Central memory CD8-positive, alpha-beta T cell (primary cell): ENCODE data around the gene TTLL12.

Experiments
- ATAC-seq: fragments of 150-1000 bp; cut with Tn5 transposase; replicated peaks from 2 replicates; pipeline ENCODE4 v1.10.0; 2022; ENCODE audit warnings: mild to moderate bottlenecking, moderate FRiP score, moderate number of reproducible peaks; ENCODE audit not compliant: poor library complexity, severe bottlenecking; ENCODE audit errors: extremely low read depth
- DNase-seq, 2 donors: peaks; one replicate each; pipeline ENCODE4 v3.0.0; 2021; ENCODE audit warnings: low spot score in 2 of 2
- H3K27ac Mint-ChIP-seq: one replicate; pipeline ENCODE4 v1.8.0; 2022; ENCODE audit warnings: low read depth, mild to moderate bottlenecking, moderate library complexity, mixed read lengths
- H3K27me3 Mint-ChIP-seq: one replicate; pipeline ENCODE4 v1.8.0; 2022; ENCODE audit warnings: mixed read lengths
- H3K36me3 Mint-ChIP-seq: one replicate; pipeline ENCODE4 v1.8.0; 2022; ENCODE audit warnings: mild to moderate bottlenecking, moderate library complexity, mixed read lengths; ENCODE audit not compliant: insufficient read depth
- H3K4me1 Mint-ChIP-seq: one replicate; pipeline ENCODE4 v1.8.0; 2022; ENCODE audit warnings: mixed read lengths
- H3K4me3 Mint-ChIP-seq: one replicate; pipeline ENCODE4 v1.8.0; 2022; ENCODE audit warnings: mild to moderate bottlenecking, moderate library complexity, mixed read lengths
- H3K9me3 Mint-ChIP-seq: one replicate; pipeline ENCODE4 v1.8.0; 2022; ENCODE audit warnings: mixed read lengths

The TTLL12 gene

DNA sequence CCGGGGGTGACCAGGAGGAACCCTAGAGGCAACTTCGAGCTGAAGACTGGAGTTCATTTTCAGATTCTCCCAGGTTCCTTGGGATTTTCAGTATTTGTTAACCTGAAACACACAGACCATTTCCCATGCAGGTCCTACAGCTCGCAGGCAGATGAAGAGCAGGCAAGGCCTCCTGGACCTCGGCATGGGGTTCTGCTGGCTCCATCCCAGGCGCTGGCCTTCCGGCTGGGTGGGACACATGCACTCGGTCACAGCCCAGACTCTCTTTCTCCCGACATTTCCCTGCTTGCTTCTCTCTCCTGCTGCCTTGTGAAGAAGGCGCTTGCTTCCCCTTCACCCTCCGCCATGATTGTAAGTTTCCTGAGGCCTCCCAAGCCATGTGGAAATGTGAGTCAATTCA lies 15.4 kb upstream of the TTLL12 start:
- H3K36me3 Mint-ChIP-seq, result peaks cover 12% of the 10 kb centered on the region
- no peak overlapping the region for H3K27ac Mint-ChIP-seq
- H3K4me3 Mint-ChIP-seq, result no peak overlapping the region
- H3K4me1 Mint-ChIP-seq, result peaks cover 8% of the 10 kb centered on the region
- no peaks in the 10 kb centered on the region for H3K9me3 Mint-ChIP-seq
- ATAC-seq (no peak), DNase-seq (no peak)
- peaks cover 34% of the 10 kb centered on the region for H3K27me3 Mint-ChIP-seq

DNA sequence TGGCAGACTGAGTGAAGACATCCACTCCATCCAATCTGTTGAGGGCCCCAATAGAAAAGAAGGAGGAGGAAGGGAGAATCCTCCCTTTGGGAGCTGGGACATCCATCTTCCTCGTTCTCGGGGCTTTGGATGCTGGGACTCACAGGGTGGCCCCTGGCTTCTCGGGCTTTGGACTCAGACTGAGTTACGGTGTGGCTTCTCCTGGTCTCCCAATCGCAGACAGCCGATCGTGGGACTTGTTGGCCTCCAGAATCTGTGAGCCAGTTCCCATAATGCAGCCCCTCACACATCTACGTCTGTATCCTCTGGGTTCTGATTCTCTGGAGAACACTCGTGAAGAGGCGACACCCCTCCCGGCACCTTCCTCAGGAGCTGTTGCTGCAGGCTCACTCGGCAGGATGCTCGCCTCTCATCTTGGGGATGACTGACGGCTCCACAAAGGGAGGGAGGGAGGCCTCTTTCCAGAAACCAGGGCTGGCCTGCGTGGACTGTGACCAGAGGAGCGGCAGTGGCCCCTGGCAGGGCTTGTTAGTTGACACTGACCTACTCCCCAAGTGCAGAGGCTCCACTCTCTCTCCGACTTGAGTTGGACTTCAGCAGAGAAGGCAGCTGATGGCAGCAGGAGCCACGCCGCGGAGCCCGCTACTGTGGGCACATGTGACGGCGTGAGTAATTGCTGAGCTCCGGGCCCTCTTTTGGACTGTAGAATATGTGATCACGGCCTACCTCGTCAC lies 14.7 kb upstream of the TTLL12 start:
- Mint-ChIP-seq H3K27me3 (peaks cover 35% of the 10 kb centered on the region), H3K36me3 (peaks cover 13% of the 10 kb centered on the region), H3K27ac (no peak overlapping the region), H3K4me1 (peaks cover 8% of the 10 kb centered on the region), H3K9me3 (no peaks in the 10 kb centered on the region), H3K4me3 (no peak overlapping the region)
- ATAC-seq (no peak), DNase-seq (no peak)

DNA sequence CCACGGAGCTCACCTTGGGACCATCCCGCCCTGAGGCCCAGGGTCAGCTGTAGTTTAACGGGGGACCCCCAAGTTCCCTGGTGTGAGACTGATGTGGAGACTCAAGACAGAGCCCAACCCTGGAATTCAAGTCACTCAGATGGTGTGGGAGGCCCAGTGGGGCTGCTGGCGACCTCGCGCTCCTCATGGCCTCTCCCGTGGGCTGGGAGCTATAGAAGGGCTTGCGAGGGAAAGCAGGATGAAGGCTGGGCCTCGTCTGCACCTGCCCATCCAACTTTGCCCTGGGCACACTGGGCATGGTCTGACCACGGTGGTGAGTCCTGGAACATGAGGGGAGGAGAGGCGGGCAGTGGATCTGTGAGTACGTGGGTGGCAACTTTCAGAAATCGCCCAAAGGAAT lies 13.6 kb upstream of the TTLL12 start:
- peaks cover 9% of the 10 kb centered on the region for H3K36me3 Mint-ChIP-seq

DNA sequence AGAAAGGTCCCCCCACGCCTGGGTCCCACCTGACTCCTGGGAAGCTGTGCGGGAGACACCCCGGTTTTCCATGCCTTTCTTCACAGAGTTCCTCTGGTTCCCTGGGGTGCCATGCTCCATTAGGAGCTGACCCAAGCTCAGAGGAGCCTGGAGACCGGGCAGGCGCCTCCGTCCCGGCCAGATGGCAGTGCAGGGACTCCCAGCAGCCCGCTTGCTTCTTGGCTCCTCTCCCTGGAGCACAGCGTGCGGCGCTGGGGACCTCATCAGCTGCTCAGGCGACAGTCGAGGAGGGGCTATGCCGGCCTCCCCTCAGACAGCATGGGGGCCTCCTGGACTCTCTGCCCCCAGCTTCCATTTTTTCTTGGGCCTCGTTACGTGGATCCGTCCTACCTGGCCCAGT lies 13.1 kb upstream of the TTLL12 start:
- DNase-seq, result no peak
- peaks cover 5% of the 10 kb centered on the region for H3K36me3 Mint-ChIP-seq
- ATAC-seq, result no peak
- H3K27me3 Mint-ChIP-seq, result peaks cover 44% of the 10 kb centered on the region
- no peak overlapping the region for H3K4me3 Mint-ChIP-seq
- no peak overlapping the region for H3K27ac Mint-ChIP-seq
- H3K9me3 Mint-ChIP-seq, result no peaks in the 10 kb centered on the region
- no peaks in the 10 kb centered on the region for H3K4me1 Mint-ChIP-seq

More for the DNA sequence above, 13.6 kb upstream of the TTLL12 start:
- DNase-seq (no peak), ATAC-seq (no peak)
- H3K27me3 Mint-ChIP-seq, result peaks cover 39% of the 10 kb centered on the region
- H3K9me3 Mint-ChIP-seq, result no peaks in the 10 kb centered on the region
- H3K4me1 Mint-ChIP-seq, result no peaks in the 10 kb centered on the region
- H3K27ac Mint-ChIP-seq, result no peak overlapping the region
- H3K4me3 Mint-ChIP-seq, result no peak overlapping the region

DNA sequence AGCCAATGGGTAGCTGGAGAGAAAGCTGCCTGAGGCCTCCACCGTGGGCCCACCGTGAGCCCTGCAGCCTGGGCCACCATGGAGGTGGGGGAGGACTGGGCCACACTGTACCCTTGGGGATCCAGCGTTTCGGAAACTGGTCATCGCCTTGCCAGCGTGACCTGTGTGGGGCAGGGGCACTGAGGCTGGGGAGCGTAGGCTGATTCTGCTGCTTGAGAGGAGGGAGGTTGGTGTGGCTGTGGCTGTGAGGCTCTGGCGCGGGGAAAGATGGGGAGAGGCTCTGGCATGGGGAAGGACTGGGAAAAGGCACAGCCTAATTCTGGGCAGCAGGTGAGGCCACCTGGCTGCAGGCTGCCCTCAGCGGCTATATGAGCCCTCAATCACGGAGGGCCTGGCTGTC lies 12.6 kb upstream of the TTLL12 start:
- H3K36me3 Mint-ChIP-seq, result peaks cover 5% of the 10 kb centered on the region
- no peaks in the 10 kb centered on the region for H3K9me3 Mint-ChIP-seq
- ATAC-seq (no peak), DNase-seq (no peak)
- H3K4me3 Mint-ChIP-seq, result no peak overlapping the region
- no peak overlapping the region for H3K27ac Mint-ChIP-seq
- H3K27me3 Mint-ChIP-seq, result peaks cover 45% of the 10 kb centered on the region
- H3K4me1 Mint-ChIP-seq, result no peaks in the 10 kb centered on the region

DNA sequence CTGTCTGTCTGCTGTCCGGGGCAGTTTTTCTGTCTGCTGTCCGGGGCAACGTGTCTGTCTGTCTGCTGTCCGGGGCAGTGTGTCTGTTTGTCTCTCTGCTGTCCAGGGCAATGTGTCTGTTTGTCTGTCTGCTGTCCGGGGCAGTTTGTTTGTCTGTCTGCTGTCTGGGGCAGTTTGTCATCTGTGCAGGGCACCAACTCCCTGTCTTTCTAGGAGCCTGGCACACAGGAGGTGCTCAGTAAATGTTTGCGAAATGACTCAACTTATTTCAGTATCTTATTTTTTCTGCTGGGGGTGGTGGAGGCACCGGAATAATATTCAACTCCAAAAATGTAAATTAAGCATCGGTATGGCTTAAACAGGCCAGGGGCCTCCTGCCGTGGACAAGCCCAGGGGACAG lies 12.0 kb upstream of the TTLL12 start:
- H3K36me3 Mint-ChIP-seq, result peaks cover 4% of the 10 kb centered on the region
- no peaks in the 10 kb centered on the region for H3K9me3 Mint-ChIP-seq
- H3K4me1 Mint-ChIP-seq, result no peaks in the 10 kb centered on the region
- no peak overlapping the region for H3K4me3 Mint-ChIP-seq
- DNase-seq (no peak), ATAC-seq (no peak)
- peaks cover 45% of the 10 kb centered on the region for H3K27me3 Mint-ChIP-seq
- no peak overlapping the region for H3K27ac Mint-ChIP-seq

DNA sequence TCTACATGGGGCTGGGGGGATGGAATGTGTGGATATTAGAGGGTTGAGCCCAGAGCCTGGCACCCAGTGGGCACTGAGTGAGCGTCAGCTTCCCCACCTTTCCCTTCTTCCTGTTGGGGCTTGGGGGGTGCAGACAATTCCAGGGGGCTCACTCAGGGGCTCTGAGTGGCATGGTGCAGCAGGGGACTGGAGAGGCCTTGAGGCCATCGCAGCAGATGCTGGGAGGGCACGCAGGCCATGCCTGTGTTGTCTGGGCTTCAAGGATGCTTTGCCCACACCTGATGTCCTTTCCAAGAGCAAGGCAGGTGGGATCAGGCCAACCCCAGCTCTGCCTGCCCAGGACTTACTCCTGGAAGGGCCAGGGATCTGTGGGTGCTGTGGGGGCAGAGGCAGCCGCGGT lies 11.2 kb upstream of the TTLL12 start:
- Mint-ChIP-seq H3K4me3 (no peak overlapping the region), H3K27ac (no peak overlapping the region), H3K4me1 (no peaks in the 10 kb centered on the region), H3K27me3 (peaks cover 45% of the 10 kb centered on the region), H3K9me3 (no peaks in the 10 kb centered on the region), H3K36me3 (peaks cover 3% of the 10 kb centered on the region)
- no peak for DNase-seq
- ATAC-seq, result no peak

DNA sequence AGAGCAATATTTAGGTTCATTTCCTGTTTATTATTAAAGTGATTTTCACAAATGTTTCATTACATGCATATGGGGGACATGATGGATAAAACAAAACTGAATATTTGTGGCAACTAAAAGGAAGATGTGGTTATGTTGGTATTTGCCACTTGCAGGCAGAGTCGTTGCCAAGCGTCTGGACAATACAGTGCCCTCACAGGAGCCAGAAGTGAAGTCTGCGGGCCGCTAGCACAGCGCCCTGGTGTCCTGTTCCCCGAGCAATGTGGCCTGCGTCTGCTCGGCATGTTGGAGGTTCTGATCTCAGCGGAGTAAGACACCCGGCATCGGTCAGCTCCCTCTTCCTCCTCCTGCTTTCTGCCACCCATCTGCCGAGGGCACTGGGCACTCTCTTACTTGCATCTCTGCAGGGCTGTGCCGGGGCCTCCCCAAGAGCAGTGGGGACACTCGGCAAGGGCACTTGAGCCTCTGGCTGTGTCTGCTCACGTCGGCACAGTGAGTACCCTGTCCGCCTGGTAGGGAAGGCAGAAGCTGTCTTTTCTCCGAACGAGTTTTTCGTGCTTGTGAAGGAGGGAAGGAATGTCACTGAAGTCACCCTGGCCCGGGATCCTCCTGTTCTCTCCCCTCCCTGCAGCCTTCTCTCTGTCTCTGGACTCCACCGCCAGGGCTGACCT lies 10.5 kb upstream of the TTLL12 start:
- DNase-seq, result no peak

DNA sequence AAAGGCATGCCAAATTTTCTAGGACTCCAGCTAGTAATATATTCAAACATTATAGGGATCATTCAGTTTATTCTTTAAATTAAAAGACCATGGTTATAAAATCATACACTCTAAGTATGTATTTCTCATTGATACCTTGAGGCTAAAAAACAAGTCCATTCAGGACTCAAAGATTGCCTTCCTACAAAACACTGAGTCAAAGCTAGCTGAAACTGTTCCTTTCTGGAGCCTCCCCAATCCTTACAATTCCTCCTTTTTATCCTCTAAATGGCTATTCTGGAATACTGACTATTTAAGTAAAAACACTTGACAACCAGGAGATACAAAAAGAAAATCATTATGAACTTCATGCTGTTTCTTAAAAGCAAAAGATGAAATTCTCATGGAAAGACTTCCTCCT lies 4.9 kb upstream of the TTLL12 start:
- no peak overlapping the region for H3K4me3 Mint-ChIP-seq
- ATAC-seq (no peak), DNase-seq (no peak)
- H3K4me1 Mint-ChIP-seq, result no peaks in the 10 kb centered on the region
- no peak overlapping the region for H3K27ac Mint-ChIP-seq
- no peaks in the 10 kb centered on the region for H3K9me3 Mint-ChIP-seq
- peaks cover 2% of the 10 kb centered on the region for H3K36me3 Mint-ChIP-seq
- H3K27me3 Mint-ChIP-seq, result peaks cover 10% of the 10 kb centered on the region

More for the DNA sequence above, 10.5 kb upstream of the TTLL12 start:
- no peak overlapping the region for H3K4me3 Mint-ChIP-seq
- H3K27ac Mint-ChIP-seq, result no peak overlapping the region
- peaks cover 3% of the 10 kb centered on the region for H3K36me3 Mint-ChIP-seq
- H3K27me3 Mint-ChIP-seq, result peaks cover 45% of the 10 kb centered on the region
- H3K9me3 Mint-ChIP-seq, result no peaks in the 10 kb centered on the region
- no peak for ATAC-seq
- H3K4me1 Mint-ChIP-seq, result no peaks in the 10 kb centered on the region

DNA sequence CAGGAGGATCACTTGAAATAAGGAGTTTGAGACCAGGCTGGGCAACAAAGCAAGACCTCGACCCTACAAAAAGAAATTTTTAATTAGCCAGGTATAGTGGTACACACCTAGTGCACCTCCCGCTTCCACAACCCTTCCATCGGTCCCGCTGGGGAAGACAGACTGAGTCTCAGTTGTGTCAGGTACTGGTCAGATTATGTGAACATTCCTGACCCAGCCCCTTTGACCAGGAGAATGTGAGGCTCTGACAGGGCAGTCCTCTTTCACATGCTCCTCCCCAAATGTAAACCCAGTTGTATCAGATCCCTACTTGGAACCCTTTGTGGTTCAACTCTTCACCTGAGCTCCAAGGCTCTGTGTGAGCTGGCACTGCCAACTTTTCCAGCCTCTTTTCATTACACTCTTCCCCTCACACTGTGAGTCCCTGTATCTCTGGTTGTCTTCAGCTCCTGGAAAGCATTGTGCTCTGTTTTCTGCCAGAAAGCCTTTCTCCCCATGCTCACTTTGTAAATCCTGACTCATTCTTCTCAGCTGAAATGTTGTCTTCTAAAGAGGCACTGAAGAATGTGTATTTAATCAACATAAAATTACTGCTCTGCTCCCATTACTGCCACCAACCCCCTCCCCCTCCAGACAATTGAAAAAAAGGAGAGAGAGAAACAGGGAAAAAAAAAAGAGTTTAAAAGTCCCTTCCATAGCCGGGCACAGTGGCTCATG lies 2.1 kb upstream of the TTLL12 start:
- no peak for ATAC-seq
- no peak overlapping the region for H3K27ac Mint-ChIP-seq
- DNase-seq, result no peak
- peak overlapping the region; percentile 3 for H3K4me3 Mint-ChIP-seq
- peaks cover 3% of the 10 kb centered on the region for H3K36me3 Mint-ChIP-seq
- H3K4me1 Mint-ChIP-seq, result peaks cover 6% of the 10 kb centered on the region
- H3K27me3 Mint-ChIP-seq, result no peaks in the 10 kb centered on the region
- no peaks in the 10 kb centered on the region for H3K9me3 Mint-ChIP-seq

DNA sequence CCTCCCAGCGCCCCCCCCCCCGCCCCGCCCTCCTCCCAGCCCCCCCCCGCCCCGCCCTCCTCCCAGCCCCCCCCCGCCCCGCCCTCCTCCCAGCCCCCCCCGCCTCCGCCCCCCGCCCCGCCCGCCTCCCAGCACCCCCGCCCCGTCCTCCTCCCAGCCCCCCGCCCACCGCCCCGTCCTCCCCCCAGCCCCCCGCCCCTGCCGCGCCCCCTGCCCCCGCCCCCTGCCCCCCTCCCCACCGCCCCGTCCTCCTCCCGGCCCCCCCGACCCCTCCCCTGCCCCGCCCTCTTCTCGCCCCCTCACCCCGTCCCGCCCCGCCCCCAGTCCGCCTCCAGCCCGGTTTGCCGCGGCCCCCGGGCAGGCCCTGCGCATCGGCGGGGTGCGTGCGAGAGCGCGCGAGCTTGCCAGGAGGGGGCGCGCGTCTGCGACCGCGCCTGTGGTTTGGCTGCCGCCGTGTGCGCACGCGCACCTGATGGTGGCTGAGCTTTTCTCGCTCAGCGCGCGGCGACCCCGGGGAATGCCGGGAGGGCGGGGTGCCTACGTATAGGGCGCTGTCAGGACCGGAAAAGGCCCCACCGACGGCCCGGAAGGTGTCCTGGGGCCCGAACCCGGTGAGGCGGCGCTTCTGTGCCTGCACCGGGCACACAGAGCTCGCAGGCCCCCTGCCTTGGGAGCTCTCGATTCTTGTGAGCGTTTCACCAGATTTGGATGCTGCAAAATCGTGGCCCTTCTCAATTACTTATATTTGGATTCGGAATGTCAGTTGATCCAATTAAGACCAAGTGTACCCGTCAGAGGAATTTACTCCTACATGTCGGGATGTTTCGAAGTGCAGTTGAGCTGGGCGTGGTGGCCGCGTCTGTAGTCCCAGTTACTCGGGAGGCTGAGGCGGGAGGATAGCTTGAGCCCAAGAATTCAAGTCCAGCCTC lies 501 bp upstream of the TTLL12 start:
- H3K27me3 Mint-ChIP-seq, result no peaks in the 10 kb centered on the region

DNA sequence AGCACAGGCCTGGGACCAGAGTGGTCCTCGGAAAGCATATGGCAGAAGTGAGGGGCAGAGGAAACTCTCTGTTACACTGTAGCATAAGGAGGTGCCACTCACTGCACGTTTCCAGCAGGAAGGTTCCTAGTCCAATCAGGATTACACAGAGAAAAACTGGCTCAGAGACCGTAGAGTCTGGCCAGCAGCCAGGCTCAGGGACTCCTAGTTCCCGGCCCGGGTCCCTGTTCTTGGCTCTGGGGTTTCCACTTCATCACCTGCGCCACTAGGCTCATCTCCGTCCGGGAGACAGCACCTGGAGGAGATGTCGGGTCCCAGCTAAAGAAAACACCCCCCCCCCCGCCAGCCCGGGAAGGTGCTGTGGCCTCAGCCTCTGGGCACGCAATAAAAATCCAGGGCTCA lies 1.1 kb downstream of the TTLL12 start:
- Mint-ChIP-seq H3K4me3 (peak overlapping the region; percentile 59), H3K36me3 (peaks cover 5% of the 10 kb centered on the region), H3K9me3 (no peaks in the 10 kb centered on the region), H3K27me3 (no peaks in the 10 kb centered on the region), H3K27ac (no peak overlapping the region), H3K4me1 (peaks cover 12% of the 10 kb centered on the region)
- ATAC-seq (no peak), DNase-seq (no peak)

More for the DNA sequence above, 501 bp upstream of the TTLL12 start:
- ATAC-seq (peak; percentile 89), DNase-seq (peak; percentile 90 to 96)
- Mint-ChIP-seq H3K36me3 (peaks cover 3% of the 10 kb centered on the region), H3K4me3 (peak overlapping the region; percentile 73), H3K4me1 (peaks cover 7% of the 10 kb centered on the region), H3K9me3 (no peaks in the 10 kb centered on the region), H3K27ac (peak overlapping the region; percentile 95)
